ENCODE data around the gene PCDHGB3. TPM values are rescaled to one million over a fixed set of nuclear protein-coding genes. Genes with fewer than 3 reads are reported as not detected.
"Not testable (repeated sequence)": the region's sequence is repeated elsewhere in the genome, so short reads cannot be mapped to it uniquely, and the experiment has no call there.

Gene PCDHGB3
- total and polyA plus RNA-seq, 2 experiments from 2014 or later, result 0.27 to 0.71 TPM

DNA sequence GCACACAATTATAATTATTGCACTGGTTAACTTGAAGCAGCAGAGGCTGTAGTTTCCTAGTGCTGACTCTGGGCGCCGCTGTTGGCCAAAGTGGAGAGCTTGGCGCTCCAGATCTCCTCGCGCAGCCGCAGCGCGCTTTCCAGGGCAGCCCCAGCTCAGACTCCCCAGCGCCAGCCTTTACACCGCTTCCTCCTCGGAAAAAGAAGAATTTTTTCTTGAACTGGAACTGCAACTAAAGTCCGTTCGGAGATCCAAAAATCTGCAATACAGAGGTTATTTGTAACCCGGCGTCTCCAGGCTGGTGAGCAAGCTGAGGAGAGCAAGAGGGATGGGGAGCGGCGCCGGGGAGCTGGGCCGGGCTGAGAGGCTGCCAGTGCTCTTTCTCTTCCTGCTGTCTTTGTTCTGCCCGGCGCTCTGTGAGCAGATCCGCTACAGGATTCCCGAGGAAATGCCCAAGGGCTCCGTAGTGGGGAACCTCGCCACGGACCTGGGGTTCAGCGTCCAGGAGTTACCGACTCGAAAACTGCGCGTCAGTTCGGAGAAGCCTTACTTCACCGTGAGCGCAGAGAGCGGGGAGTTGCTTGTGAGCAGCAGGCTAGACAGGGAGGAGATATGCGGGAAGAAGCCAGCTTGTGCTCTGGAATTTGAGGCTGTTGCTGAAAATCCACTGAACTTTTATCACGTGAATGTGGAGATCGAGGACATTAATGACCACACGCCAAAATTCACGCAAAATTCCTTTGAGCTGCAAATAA is 17.7 kb downstream of the PCDHGB3 start, which contains the start of gene PCDHGB4:
TSS of gene PCDHGB4 (plus strand) at position 142 of the 755 bp plus-strand sequence. CDS start at position 329, 187 bp downstream.
- peak within 1 kb of the TSS; percentile 33 for H3K4me3 ChIP-seq
- H3K9me3 ChIP-seq (ENCODE audit: low read depth), result not testable (repeated sequence)

DNA sequence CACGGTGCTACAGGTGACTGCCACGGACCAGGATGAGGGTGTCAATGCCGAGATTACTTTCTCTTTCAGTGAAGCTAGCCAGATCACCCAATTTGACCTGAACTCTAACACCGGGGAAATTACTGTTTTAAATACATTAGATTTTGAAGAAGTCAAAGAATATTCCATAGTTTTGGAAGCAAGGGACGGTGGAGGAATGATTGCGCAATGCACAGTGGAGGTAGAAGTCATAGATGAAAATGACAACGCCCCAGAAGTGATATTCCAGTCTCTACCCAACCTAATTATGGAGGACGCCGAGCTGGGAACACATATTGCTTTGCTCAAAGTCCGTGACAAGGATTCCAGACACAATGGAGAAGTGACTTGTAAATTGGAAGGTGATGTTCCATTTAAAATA is 18.6 kb downstream of the PCDHGB3 start:
- H3K4me1 ChIP-seq (ENCODE audit: low read depth), result no peaks in the 10 kb centered on the region
- no peak for DNase-seq (ENCODE audit: low read depth in 1 of 2, low spot score in 1 of 2)
- H3K27me3 ChIP-seq, result no peaks in the 10 kb centered on the region
- H3K9me3 ChIP-seq (ENCODE audit: low read depth), result peaks cover 7% of the 10 kb centered on the region
- H3K4me3 ChIP-seq, result no peak overlapping the region
- no peaks in the 10 kb centered on the region for H3K36me3 ChIP-seq
- H3K27ac ChIP-seq, result no peak overlapping the region
- TF ChIP-seq, protein P1, sequence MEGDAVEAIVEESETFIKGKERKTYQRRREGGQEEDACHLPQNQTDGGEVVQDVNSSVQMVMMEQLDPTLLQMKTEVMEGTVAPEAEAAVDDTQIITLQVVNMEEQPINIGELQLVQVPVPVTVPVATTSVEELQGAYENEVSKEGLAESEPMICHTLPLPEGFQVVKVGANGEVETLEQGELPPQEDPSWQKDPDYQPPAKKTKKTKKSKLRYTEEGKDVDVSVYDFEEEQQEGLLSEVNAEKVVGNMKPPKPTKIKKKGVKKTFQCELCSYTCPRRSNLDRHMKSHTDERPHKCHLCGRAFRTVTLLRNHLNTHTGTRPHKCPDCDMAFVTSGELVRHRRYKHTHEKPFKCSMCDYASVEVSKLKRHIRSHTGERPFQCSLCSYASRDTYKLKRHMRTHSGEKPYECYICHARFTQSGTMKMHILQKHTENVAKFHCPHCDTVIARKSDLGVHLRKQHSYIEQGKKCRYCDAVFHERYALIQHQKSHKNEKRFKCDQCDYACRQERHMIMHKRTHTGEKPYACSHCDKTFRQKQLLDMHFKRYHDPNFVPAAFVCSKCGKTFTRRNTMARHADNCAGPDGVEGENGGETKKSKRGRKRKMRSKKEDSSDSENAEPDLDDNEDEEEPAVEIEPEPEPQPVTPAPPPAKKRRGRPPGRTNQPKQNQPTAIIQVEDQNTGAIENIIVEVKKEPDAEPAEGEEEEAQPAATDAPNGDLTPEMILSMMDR (IDR thresholded peaks at IDR 0.05; ENCODE audit: low read depth, low read length), result no peak

More for the DNA sequence above, 17.7 kb downstream of the PCDHGB3 start, which contains the start of gene PCDHGB4:
- TF ChIP-seq, protein P1 (IDR thresholded peaks at IDR 0.05; ENCODE audit: low read depth, low read length), result peak; percentile 50
- not testable (repeated sequence) for H3K27me3 ChIP-seq; H3K4me1 ChIP-seq (ENCODE audit: low read depth); H3K27ac ChIP-seq; H3K36me3 ChIP-seq
- peak; percentile 44 to 50 for DNase-seq (ENCODE audit: low read depth in 1 of 2, low spot score in 1 of 2)

DNA sequence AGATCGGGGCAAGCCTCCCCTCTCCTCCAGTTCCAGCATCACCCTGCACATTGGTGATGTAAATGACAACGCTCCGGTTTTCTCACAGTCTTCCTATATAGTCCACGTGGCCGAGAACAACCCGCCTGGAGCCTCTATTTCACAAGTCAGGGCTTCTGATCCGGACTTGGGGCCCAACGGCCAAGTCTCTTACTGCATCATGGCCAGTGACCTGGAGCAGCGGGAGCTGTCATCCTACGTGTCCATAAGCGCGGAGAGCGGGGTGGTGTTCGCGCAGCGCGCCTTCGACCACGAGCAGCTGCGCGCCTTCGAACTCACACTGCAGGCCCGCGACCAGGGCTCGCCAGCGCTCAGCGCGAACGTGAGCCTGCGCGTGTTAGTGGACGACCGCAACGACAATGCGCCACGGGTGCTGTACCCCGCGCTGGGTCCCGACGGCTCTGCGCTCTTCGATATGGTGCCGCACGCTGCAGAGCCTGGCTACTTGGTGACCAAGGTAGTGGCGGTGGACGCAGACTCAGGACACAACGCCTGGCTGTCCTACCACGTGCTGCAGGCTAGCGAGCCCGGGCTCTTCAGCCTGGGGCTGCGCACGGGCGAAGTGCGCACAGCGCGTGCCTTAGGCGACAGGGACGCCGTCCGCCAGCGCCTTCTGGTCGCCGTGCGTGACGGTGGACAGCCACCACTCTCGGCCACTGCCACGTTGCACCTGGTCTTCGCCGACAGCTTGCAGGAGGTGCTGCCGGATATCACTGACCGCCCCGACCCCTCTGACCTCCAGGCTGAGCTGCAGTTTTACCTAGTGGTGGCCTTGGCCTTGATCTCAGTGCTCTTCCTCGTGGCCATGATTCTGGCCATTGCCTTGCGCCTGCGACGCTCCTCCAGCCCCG is 19.4 kb downstream of the PCDHGB3 start:
- Histone ChIP-seq H3K27me3 (no peaks in the 10 kb centered on the region), H3K36me3 (no peaks in the 10 kb centered on the region), H3K9me3 (ENCODE audit: low read depth) (peaks cover 7% of the 10 kb centered on the region), H3K4me3 (no peak overlapping the region), H3K4me1 (ENCODE audit: low read depth) (no peaks in the 10 kb centered on the region), H3K27ac (no peak overlapping the region)
- TF ChIP-seq, protein P1 (IDR thresholded peaks at IDR 0.05; ENCODE audit: low read depth, low read length), result no peak
- DNase-seq (ENCODE audit: low read depth in 1 of 2, low spot score in 1 of 2), result no peak

DNA sequence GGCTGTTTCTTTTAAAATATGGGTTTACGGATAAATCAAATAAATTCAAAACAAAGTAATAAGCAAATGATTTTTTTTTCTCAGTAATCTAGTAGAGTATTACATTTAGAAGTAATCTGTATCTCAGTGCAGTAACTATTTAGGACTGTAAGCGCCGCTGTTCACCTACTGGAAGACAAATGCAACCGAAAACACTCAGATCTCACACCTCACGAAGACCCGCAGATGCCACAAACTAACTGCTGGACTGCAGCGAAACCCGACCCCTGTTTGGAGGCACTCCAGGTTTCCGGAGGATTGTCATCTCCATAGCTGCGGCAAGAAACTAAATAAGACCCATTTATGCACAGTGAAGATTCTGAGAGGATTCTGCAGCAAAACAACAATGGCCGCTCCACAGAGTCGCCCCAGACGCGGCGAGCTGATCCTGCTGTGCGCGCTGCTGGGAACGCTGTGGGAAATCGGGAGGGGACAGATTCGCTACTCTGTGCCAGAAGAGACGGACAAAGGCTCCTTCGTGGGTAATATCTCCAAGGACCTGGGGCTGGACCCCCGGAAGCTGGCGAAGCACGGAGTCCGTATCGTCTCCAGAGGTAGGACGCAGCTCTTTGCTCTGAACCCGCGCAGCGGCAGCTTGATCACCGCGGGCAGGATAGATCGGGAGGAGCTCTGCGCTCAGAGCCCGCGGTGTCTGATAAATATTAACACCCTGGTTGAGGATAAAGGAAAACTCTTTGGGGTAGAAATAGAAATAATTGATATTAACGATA is 22.6 kb downstream of the PCDHGB3 start, which contains the start of gene PCDHGA8:
TSS of gene PCDHGA8 (plus strand) at position 205 of the 770 bp plus-strand sequence. CDS start at position 386, 181 bp downstream.
- TF ChIP-seq, protein P1 (IDR thresholded peaks at IDR 0.05; ENCODE audit: low read depth, low read length), result no peak
- DNase-seq (ENCODE audit: low read depth in 1 of 2, low spot score in 1 of 2), result no peak
- peaks cover 7% of the 10 kb centered on the region for H3K9me3 ChIP-seq (ENCODE audit: low read depth)

DNA sequence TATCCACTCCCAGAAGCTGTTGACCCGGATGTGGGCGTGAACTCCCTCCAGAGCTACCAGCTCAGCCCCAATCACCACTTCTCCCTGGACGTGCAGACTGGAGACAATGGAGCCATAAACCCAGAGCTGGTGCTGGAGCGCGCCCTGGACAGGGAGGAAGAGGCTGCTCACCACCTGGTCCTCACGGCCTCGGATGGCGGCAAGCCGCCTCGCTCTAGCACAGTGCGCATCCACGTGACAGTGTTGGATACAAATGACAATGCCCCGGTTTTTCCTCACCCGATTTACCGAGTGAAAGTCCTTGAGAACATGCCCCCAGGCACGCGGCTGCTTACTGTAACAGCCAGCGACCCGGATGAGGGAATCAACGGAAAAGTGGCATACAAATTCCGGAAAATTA is 23.2 kb downstream of the PCDHGB3 start:
- Histone ChIP-seq H3K36me3 (no peaks in the 10 kb centered on the region), H3K9me3 (ENCODE audit: low read depth) (peaks cover 7% of the 10 kb centered on the region), H3K4me3 (no peak overlapping the region), H3K27ac (no peak overlapping the region), H3K4me1 (ENCODE audit: low read depth) (no peaks in the 10 kb centered on the region), H3K27me3 (no peaks in the 10 kb centered on the region)
- TF ChIP-seq, protein P1 (IDR thresholded peaks at IDR 0.05; ENCODE audit: low read depth, low read length), result no peak
- DNase-seq (ENCODE audit: low read depth in 1 of 2, low spot score in 1 of 2), result no peak

More for the DNA sequence above, 22.6 kb downstream of the PCDHGB3 start, which contains the start of gene PCDHGA8:
- no peaks in the 10 kb centered on the region for H3K4me1 ChIP-seq (ENCODE audit: low read depth)
- no peaks in the 10 kb centered on the region for H3K36me3 ChIP-seq
- H3K27me3 ChIP-seq, result no peaks in the 10 kb centered on the region
- no peak within 1 kb of the TSS for H3K4me3 ChIP-seq
- no peak within 1 kb of the TSS for H3K27ac ChIP-seq

DNA sequence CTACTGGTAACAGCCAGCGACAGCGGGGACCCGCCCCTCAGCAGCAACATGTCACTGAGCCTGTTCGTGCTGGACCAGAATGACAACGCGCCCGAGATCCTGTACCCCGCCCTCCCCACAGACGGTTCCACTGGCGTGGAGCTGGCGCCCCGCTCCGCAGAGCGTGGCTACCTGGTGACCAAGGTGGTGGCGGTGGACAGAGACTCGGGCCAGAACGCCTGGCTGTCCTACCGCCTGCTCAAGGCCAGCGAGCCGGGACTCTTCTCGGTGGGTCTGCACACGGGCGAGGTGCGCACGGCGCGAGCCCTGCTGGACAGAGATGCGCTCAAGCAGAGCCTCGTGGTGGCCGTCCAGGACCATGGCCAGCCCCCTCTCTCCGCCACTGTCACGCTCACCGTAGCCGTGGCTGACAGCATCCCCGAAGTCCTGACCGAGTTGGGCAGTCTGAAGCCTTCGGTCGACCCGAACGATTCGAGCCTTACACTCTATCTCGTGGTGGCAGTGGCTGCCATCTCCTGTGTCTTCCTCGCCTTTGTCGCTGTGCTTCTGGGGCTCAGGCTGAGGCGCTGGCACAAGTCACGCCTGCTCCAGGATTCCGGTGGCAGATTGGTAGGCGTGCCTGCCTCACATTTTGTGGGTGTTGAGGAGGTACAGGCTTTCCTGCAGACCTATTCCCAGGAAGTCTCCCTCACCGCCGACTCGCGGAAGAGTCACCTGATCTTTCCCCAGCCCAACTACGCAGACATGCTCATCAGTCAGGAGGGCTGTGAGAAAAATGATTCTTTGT is 24.6 kb downstream of the PCDHGB3 start:
- H3K4me3 ChIP-seq; H3K36me3 ChIP-seq; H3K27me3 ChIP-seq; DNase-seq (ENCODE audit: low read depth in 1 of 2, low spot score in 1 of 2); H3K4me1 ChIP-seq (ENCODE audit: low read depth); H3K9me3 ChIP-seq (ENCODE audit: low read depth); H3K27ac ChIP-seq: not testable (repeated sequence)
